Skeletal muscle tissue (tissue), 4 donors: ENCODE results near the gene CCDC170. TPM values are rescaled to one million over a fixed set of nuclear protein-coding genes. Genes with fewer than 3 reads are reported as not detected.

ENCODE experiments used
- H3K27ac ChIP-seq: one replicate; pipeline ENCODE4 v1.7.0; 2013; ENCODE audit warnings: mild to moderate bottlenecking, low read depth, low read length, inconsistent platforms
- H3K27me3 ChIP-seq, 3 donors: one replicate each; pipeline ENCODE4 v1.7.0; 2013; ENCODE audit warnings: low read length in 3 of 3; ENCODE audit not compliant: control insufficient read depth in 3 of 3, insufficient read depth in 3 of 3
- H3K36me3 ChIP-seq, 3 donors: one replicate each; pipeline ENCODE4 v1.7.0; 2013; ENCODE audit warnings: low read length in 3 of 3; ENCODE audit not compliant: control insufficient read depth in 3 of 3, insufficient read depth in 3 of 3
- H3K4me1 ChIP-seq, 3 donors: one replicate each; pipeline ENCODE4 v1.7.0; 2013; ENCODE audit warnings: low read length in 3 of 3, mild to moderate bottlenecking in 3 of 3; ENCODE audit not compliant: control insufficient read depth in 3 of 3, insufficient read depth in 3 of 3
- H3K4me3 ChIP-seq, 3 donors: one replicate each; pipeline ENCODE4 v1.7.0; 2013; ENCODE audit warnings: low read length in 3 of 3
- H3K9ac ChIP-seq, 3 donors: one replicate each; pipeline ENCODE4 v1.7.0; 2013; ENCODE audit warnings: low read length in 3 of 3, mild to moderate bottlenecking in 3 of 3, moderate library complexity in 2 of 3, low read depth in 1 of 3
- H3K9me3 ChIP-seq, 3 donors: one replicate each; pipeline ENCODE4 v1.7.0; 2013; ENCODE audit warnings: low read length in 3 of 3; ENCODE audit not compliant: control insufficient read depth in 3 of 3
- total RNA-seq: library from RNA; depleted of rRNA; stranded (reverse); fragments of >200 nt; gene quantifications from one replicate; pipeline ENCODE4 v1.2.3, GENCODE V29; 2014
- donor health status: Osteomylitis.

CCDC170 gene
- total RNA-seq, 1 donor from 2014 or later, result 1.0 TPM

DNA sequence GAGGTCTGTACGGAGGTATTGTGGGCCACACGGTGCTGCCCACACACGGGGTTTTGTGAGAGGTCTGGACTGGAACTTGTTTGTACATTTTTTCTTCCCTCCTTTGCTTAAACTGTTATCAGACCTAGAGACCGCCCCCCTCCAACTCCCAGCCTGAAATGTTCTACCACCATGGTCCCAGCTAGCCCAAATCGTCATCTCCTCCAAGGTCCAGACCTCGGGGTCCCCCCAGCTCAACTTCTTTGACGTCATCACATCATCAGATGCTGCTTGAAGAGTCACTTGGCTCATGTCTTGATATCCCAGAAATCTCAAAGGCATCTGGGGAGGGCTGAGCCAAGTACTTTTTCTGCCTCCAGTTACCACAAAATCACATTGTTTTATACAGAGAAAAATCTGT lies 2.8 kb upstream of the CCDC170 start:
- peaks cover 7 to 29% (median 23%) of the 10 kb centered on the region in 3 donors for H3K27me3 ChIP-seq
- no peak overlapping the region for H3K27ac ChIP-seq
- no peak overlapping the region for H3K4me3 ChIP-seq
- H3K4me1 ChIP-seq, result peaks cover 13 to 16% (median 15%) of the 10 kb centered on the region in 3 donors
- H3K36me3 ChIP-seq, result no peaks in the 10 kb centered on the region
- no peak overlapping the region for H3K9ac ChIP-seq
- no peaks in the 10 kb centered on the region for H3K9me3 ChIP-seq

DNA sequence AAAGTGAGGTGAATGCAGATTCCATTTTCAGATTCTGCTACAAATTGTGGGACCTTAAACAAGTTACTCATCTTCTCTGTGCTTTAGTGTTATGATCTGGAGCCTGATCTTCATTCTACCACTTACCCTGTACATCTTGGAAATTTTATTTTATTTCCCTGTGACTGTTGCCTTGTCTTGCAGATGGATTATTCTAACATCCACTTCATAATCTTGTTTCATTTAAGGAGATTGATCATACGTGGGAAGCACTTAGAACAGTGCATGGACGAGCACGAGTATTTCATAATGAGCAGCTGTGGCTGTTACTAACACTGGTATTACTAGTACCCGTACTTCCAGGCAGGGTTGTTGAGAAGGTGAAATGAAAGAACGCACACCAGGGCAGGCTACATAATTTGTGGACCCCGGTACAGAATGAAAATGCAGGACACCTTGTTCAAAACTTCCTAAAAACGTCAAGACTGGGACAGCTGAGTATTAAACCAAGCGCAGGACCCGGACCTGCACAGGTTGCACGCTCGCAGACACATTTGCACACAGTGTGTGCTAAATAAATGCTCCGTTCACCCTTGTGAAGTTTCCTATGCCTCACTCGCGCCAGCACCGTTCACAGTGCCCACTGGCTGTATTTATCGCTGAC lies 535 bp upstream of the CCDC170 start:
- H3K9ac ChIP-seq, result peak overlapping the region; percentile 44 to 69 (median 67)
- no peaks in the 10 kb centered on the region for H3K36me3 ChIP-seq
- peak overlapping the region; percentile 62 for H3K27ac ChIP-seq
- peak overlapping the region; percentile 76 to 82 (median 77) for H3K4me3 ChIP-seq
- H3K27me3 ChIP-seq, result peaks cover 7 to 32% (median 23%) of the 10 kb centered on the region in 3 donors
- no peaks in the 10 kb centered on the region for H3K9me3 ChIP-seq
- H3K4me1 ChIP-seq, result peaks cover 13 to 16% (median 15%) of the 10 kb centered on the region in 3 donors

GRCh38 chr6:151494235-151494935 lies 568 bp downstream of the CCDC170 start:
- H3K27ac ChIP-seq, result peak overlapping the region; percentile 62
- no peaks in the 10 kb centered on the region for H3K9me3 ChIP-seq
- H3K9ac ChIP-seq, result peak overlapping the region; percentile 65 to 69 (median 67)
- no peaks in the 10 kb centered on the region for H3K36me3 ChIP-seq
- peaks cover 7 to 32% (median 23%) of the 10 kb centered on the region in 3 donors for H3K27me3 ChIP-seq
- peak overlapping the region; percentile 76 to 82 (median 77) for H3K4me3 ChIP-seq
- H3K4me1 ChIP-seq, result peaks cover 13 to 16% (median 15%) of the 10 kb centered on the region in 3 donors

DNA sequence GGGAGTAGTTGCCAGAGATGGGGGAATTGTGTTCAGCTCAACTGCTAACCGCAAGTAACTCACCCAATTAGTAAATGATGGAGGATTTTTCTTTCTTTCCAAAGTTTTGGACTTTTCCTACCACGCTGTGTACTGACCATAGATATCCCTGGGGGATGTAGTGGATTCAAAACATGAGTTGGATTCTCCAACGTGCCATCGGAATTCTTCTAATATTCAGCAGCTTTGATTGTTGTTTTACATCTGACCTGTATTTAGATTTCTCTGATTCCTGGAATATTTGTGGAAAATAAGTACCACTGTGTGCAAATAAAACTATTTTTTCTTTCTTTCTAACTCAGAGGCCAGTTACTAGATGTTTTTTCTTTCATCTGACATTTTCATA lies 1.1 kb downstream of the CCDC170 start:
- peaks cover 13 to 16% (median 15%) of the 10 kb centered on the region in 3 donors for H3K4me1 ChIP-seq
- peaks cover 7 to 32% (median 23%) of the 10 kb centered on the region in 3 donors for H3K27me3 ChIP-seq
- H3K4me3 ChIP-seq, result peak overlapping the region; percentile 76 to 82 (median 77)
- H3K27ac ChIP-seq, result no peak overlapping the region
- no peaks in the 10 kb centered on the region for H3K9me3 ChIP-seq
- H3K9ac ChIP-seq, result peak overlapping the region in 2 of 3 donors; percentile 65 to 67
- H3K36me3 ChIP-seq, result no peaks in the 10 kb centered on the region

GRCh38 chr6:151495380-151495779 lies 1.6 kb downstream of the CCDC170 start:
- H3K27me3 ChIP-seq, result peaks cover 7 to 32% (median 23%) of the 10 kb centered on the region in 3 donors
- no peak overlapping the region for H3K27ac ChIP-seq
- no peaks in the 10 kb centered on the region for H3K36me3 ChIP-seq
- H3K4me3 ChIP-seq, result no peak overlapping the region
- no peaks in the 10 kb centered on the region for H3K9me3 ChIP-seq
- peaks cover 13 to 16% (median 15%) of the 10 kb centered on the region in 3 donors for H3K4me1 ChIP-seq
- no peak overlapping the region for H3K9ac ChIP-seq

DNA sequence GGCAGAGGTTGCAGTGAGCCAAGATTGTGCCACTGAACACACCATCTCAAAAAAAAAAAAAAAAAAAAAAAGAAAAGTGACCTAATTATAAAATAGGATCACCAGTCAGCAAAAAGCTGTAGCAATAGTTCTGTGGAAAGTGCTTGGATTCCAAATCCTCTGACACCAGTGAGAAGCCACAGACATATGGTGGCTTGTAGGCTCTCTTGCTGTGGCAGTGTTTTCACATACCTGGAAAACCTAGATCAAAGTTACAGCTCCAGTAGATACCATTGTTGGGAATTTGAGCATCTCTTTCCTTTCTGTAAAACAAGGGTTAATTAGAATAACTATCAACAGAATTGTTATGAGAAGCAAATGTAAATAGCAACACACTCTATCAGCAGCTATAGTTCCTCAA lies 4.1 kb downstream of the CCDC170 start:
- Histone ChIP-seq H3K27me3 (peaks cover 7 to 29% (median 22%) of the 10 kb centered on the region in 3 donors), H3K27ac (peak overlapping the region; percentile 3), H3K4me3 (no peak overlapping the region), H3K36me3 (no peaks in the 10 kb centered on the region), H3K9ac (no peak overlapping the region), H3K4me1 (peaks cover 13 to 16% (median 15%) of the 10 kb centered on the region in 3 donors), H3K9me3 (no peaks in the 10 kb centered on the region)

GRCh38 chr6:151498327-151498726 lies 4.5 kb downstream of the CCDC170 start:
- H3K27ac ChIP-seq, result peak overlapping the region; percentile 3
- H3K27me3 ChIP-seq, result peaks cover 5 to 25% (median 18%) of the 10 kb centered on the region in 3 donors
- no peaks in the 10 kb centered on the region for H3K36me3 ChIP-seq
- no peak overlapping the region for H3K4me3 ChIP-seq
- peaks cover 12 to 14% (median 13%) of the 10 kb centered on the region in 3 donors for H3K4me1 ChIP-seq
- no peak overlapping the region for H3K9ac ChIP-seq
- no peaks in the 10 kb centered on the region for H3K9me3 ChIP-seq

DNA sequence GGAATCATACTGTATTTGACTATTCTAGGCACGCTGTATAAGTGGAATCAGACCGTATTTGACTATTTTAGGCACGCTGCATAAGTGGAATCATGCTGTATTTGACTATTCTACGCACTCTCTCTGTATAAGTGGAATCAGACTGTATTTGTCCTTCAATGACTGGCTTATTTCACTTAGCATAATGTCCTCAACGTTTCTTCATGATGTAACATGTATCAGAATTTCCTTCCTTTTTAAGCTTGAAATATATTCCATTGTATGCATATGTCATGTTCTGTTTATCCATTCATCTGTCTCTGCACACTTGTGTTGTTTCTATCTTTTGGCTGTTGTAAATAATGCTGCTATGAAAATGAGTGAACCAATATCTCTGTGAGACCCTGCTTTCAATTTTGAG lies 5.7 kb downstream of the CCDC170 start:
- Histone ChIP-seq H3K4me3 (no peak overlapping the region), H3K4me1 (peaks cover 3 to 4% (median 3%) of the 10 kb centered on the region in 3 donors), H3K27me3 (peaks cover 4 to 13% (median 6%) of the 10 kb centered on the region in 3 donors), H3K9me3 (no peaks in the 10 kb centered on the region), H3K9ac (no peak overlapping the region), H3K27ac (no peak overlapping the region), H3K36me3 (no peaks in the 10 kb centered on the region)

- no peak overlapping the region for H3K9ac ChIP-seq
- no peak overlapping the region for H3K4me3 ChIP-seq
- H3K36me3 ChIP-seq, result no peaks in the 10 kb centered on the region
- H3K27ac ChIP-seq, result no peak overlapping the region
- no peaks in the 10 kb centered on the region for H3K4me1 ChIP-seq
- H3K9me3 ChIP-seq, result no peaks in the 10 kb centered on the region
- H3K27me3 ChIP-seq, result no peaks in the 10 kb centered on the region
Observed at GRCh38 chr6:151501511-151502136, 7.8 kb downstream of the CCDC170 start.

- H3K9me3 ChIP-seq, result no peaks in the 10 kb centered on the region
- no peaks in the 10 kb centered on the region for H3K4me1 ChIP-seq
- H3K9ac ChIP-seq, result no peak overlapping the region
- H3K27ac ChIP-seq, result no peak overlapping the region
- H3K27me3 ChIP-seq, result no peaks in the 10 kb centered on the region
- H3K36me3 ChIP-seq, result no peaks in the 10 kb centered on the region
- no peak overlapping the region for H3K4me3 ChIP-seq
Observed at GRCh38 chr6:151502499-151502898, 8.7 kb downstream of the CCDC170 start.
